ENCODE data around the gene GPR89B. TPM values are rescaled to one million over a fixed set of nuclear protein-coding genes. Genes with fewer than 3 reads are reported as not detected.
"Not testable (repeated sequence)": the region's sequence is repeated elsewhere in the genome, so short reads cannot be mapped to it uniquely, and the experiment has no call there.

The GPR89B gene
- polyA plus RNA-seq, 2 donors = 7.6 to 9.7 TPM

DNA sequence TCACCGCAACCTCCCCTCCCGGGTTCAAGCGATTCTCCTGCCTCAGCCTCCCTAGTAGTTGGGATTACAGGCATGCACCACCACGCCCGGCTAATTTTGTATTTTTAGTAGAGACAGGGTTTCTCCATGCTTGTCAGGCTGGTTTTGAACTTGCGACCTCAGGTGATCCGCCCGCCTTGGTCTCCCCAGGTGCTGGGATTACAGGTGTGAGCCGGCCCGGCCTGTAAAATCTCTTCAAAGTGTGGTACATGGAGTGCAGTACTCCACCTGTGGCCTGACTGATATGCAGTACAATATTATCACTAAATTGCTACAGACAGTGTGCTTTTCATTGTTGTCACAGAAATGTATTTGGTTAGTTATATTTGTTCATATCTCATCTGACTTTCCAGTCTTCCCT lies 531 bp upstream of the GPR89B start:
- 88 to 97% methylated on average over 4 of the region's 10 CpGs for WGBS, 2 donors

DNA sequence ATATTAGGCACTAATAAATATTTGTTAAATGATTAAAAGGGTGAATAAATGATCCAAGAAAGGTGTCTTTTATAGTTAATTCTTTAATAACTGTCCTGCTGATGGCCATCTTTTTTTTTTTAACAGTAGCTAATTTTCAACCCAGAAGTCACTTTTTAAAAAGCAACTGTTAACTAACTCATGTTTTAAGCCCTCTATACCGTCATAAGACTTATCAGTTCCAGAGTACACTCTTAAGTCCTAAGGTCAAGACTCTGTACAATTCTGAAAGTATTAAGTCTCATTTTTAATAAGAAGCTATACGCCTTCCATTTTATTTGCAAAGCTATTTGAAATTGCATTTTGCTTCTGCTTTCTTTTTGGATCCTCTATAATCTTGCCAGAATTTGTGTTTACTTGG lies 2.9 kb downstream of the GPR89B start:
- H3K36me3 ChIP-seq (ENCODE audit: control insufficient read depth in 2 of 2, insufficient read depth in 2 of 2, low read length in 1 of 2); H3K4me1 ChIP-seq (ENCODE audit: control insufficient read depth in 2 of 2, insufficient read depth in 2 of 2, low read length in 1 of 2); H3K9me3 ChIP-seq (ENCODE audit: control insufficient read depth in 2 of 2, insufficient read depth in 1 of 2, low read depth in 1 of 2, low read length in 1 of 2); H3K4me3 ChIP-seq (ENCODE audit: low read depth in 1 of 2, low read length in 2 of 2); H3K27me3 ChIP-seq (ENCODE audit: control insufficient read depth in 1 of 2, insufficient read depth in 2 of 2, low read length in 2 of 2); H3K27ac ChIP-seq (ENCODE audit: low read depth in 2 of 2, low read length in 1 of 2): not testable (repeated sequence)
- 85 to 96% methylated on average over 2 of the region's 2 CpGs for WGBS, 2 donors

More for the DNA sequence above, 531 bp upstream of the GPR89B start:
- H3K27ac ChIP-seq (ENCODE audit: low read depth in 2 of 2, low read length in 1 of 2); H3K27me3 ChIP-seq (ENCODE audit: control insufficient read depth in 1 of 2, insufficient read depth in 2 of 2, low read length in 2 of 2); H3K36me3 ChIP-seq (ENCODE audit: control insufficient read depth in 2 of 2, insufficient read depth in 2 of 2, low read length in 1 of 2); H3K4me1 ChIP-seq (ENCODE audit: control insufficient read depth in 2 of 2, insufficient read depth in 2 of 2, low read length in 1 of 2); H3K9me3 ChIP-seq (ENCODE audit: control insufficient read depth in 2 of 2, insufficient read depth in 1 of 2, low read depth in 1 of 2, low read length in 1 of 2); H3K4me3 ChIP-seq (ENCODE audit: low read depth in 1 of 2, low read length in 2 of 2): not testable (repeated sequence)

DNA sequence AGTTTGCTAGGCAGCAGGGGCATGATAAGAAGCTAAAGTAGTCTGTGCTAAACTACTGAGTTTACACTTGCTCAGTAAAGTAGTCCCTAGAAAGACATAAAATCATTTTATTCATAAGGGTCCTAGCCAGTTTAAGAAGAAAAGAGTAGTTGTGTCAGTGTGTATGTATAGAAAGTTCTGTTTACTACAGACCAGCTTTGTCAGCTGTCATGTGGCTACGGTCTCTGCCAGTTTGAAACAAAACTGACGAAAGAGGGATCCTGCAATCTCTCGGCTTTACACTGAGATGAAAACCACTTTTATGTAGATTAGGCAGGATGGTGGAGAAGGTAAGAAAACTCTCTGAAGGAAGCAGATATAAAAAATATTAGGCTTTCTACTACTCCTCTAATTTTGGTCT lies 7.1 kb downstream of the GPR89B start:
- not testable (repeated sequence) for H3K4me3 ChIP-seq (ENCODE audit: low read depth in 1 of 2, low read length in 2 of 2); H3K27me3 ChIP-seq (ENCODE audit: control insufficient read depth in 1 of 2, insufficient read depth in 2 of 2, low read length in 2 of 2); H3K36me3 ChIP-seq (ENCODE audit: control insufficient read depth in 2 of 2, insufficient read depth in 2 of 2, low read length in 1 of 2); H3K27ac ChIP-seq (ENCODE audit: low read depth in 2 of 2, low read length in 1 of 2); H3K9me3 ChIP-seq (ENCODE audit: control insufficient read depth in 2 of 2, insufficient read depth in 1 of 2, low read depth in 1 of 2, low read length in 1 of 2); H3K4me1 ChIP-seq (ENCODE audit: control insufficient read depth in 2 of 2, insufficient read depth in 2 of 2, low read length in 1 of 2)
- WGBS, 2 donors = 94 to 95% methylated on average over 3 of the region's 3 CpGs

DNA sequence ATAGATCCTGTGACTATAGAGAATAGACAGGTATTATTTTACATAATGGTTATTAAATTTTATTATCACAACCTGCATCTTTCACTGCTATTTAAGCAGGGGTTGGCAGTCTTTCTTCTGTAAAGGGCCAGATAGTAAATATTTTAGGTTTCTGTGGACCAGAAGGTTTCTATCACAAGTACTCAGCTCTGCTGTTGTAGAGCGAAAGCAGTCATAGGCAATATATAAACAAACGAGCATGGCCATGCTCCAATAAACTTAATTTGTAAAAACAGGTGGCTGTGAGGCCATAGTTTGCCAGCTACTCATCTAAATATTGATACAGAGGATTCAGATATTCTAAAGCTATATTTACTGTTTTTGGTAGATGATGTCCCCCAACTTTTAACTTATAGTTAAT lies 12.2 kb downstream of the GPR89B start:
- H3K27me3 ChIP-seq (ENCODE audit: control insufficient read depth in 1 of 2, insufficient read depth in 2 of 2, low read length in 2 of 2); H3K27ac ChIP-seq (ENCODE audit: low read depth in 2 of 2, low read length in 1 of 2); H3K9me3 ChIP-seq (ENCODE audit: control insufficient read depth in 2 of 2, insufficient read depth in 1 of 2, low read depth in 1 of 2, low read length in 1 of 2); H3K4me1 ChIP-seq (ENCODE audit: control insufficient read depth in 2 of 2, insufficient read depth in 2 of 2, low read length in 1 of 2); H3K4me3 ChIP-seq (ENCODE audit: low read depth in 1 of 2, low read length in 2 of 2); H3K36me3 ChIP-seq (ENCODE audit: control insufficient read depth in 2 of 2, insufficient read depth in 2 of 2, low read length in 1 of 2): not testable (repeated sequence)
- 81 to 88% methylated on average over 2 of the region's 2 CpGs for WGBS, 2 donors

DNA sequence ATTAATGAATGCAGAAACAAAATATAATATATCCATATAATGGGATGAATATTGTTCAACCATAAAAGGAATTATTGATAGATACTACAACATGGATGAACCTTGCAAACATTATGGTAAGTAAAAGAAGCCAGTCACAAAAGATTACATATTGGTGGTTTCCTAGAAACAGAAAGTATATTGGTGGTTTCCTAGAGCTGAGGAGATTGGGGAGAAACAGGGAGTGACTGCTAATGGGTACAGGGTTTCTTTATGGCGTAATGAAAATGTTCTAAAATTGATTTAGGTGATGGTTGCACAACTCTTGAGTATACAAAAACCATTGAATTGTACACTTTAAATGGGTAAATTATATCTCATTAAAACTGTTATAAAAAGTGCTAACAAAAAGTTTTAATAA lies 14.3 kb downstream of the GPR89B start:
- WGBS, 2 donors = no CpG with 5 or more reads among the region's 1 CpG
- H3K27ac ChIP-seq (ENCODE audit: low read depth in 2 of 2, low read length in 1 of 2); H3K4me1 ChIP-seq (ENCODE audit: control insufficient read depth in 2 of 2, insufficient read depth in 2 of 2, low read length in 1 of 2); H3K36me3 ChIP-seq (ENCODE audit: control insufficient read depth in 2 of 2, insufficient read depth in 2 of 2, low read length in 1 of 2); H3K9me3 ChIP-seq (ENCODE audit: control insufficient read depth in 2 of 2, insufficient read depth in 1 of 2, low read depth in 1 of 2, low read length in 1 of 2); H3K27me3 ChIP-seq (ENCODE audit: control insufficient read depth in 1 of 2, insufficient read depth in 2 of 2, low read length in 2 of 2); H3K4me3 ChIP-seq (ENCODE audit: low read depth in 1 of 2, low read length in 2 of 2): not testable (repeated sequence)

DNA sequence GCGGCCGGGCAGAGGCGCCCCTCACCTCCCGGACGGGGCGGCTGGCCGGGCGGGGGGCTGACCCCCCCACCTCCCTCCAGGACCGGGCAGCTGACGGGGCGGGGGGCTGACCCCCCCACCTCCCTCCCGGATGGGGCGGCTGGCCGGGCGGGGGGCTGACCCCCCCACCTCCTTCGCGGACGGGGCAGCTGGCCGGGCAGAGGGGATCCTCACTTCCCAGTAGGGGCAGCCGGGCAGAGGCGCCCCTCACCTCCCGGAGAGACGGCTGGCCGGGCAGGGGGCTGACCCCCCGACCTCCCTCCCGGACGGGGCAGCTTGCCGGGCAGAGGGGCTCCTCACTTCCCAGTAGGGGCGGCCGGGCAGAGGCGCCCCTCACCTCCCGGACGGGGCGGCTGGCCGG lies 21.3 kb downstream of the GPR89B start:
- not testable (repeated sequence) for H3K36me3 ChIP-seq (ENCODE audit: control insufficient read depth in 2 of 2, insufficient read depth in 2 of 2, low read length in 1 of 2); H3K27me3 ChIP-seq (ENCODE audit: control insufficient read depth in 1 of 2, insufficient read depth in 2 of 2, low read length in 2 of 2); H3K4me3 ChIP-seq (ENCODE audit: low read depth in 1 of 2, low read length in 2 of 2); H3K4me1 ChIP-seq (ENCODE audit: control insufficient read depth in 2 of 2, insufficient read depth in 2 of 2, low read length in 1 of 2); H3K27ac ChIP-seq (ENCODE audit: low read depth in 2 of 2, low read length in 1 of 2); H3K9me3 ChIP-seq (ENCODE audit: control insufficient read depth in 2 of 2, insufficient read depth in 1 of 2, low read depth in 1 of 2, low read length in 1 of 2)
- WGBS, 2 donors = 97% methylated on average over 28 to 33 of the region's 35 CpGs

DNA sequence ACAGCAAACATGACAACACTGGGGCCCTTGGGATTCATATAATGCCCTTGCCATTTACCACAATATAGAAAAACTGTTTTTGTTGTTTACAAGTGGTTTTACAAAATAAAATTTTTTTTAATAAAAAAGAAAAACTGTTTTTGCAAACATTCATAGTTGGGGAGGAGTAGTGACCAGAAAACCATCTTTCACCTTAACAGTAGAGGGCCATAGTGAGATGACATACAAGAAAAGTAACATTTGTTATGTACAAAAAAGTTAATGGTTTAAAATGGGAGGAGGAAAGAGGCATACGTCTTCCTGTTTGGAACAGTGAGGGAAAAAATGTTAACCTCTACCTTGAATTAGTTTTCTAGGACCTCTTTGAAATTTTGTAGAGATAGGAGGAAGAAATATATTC lies 30.7 kb downstream of the GPR89B start:
- not testable (repeated sequence) for H3K4me1 ChIP-seq (ENCODE audit: control insufficient read depth in 2 of 2, insufficient read depth in 2 of 2, low read length in 1 of 2); H3K27ac ChIP-seq (ENCODE audit: low read depth in 2 of 2, low read length in 1 of 2); H3K36me3 ChIP-seq (ENCODE audit: control insufficient read depth in 2 of 2, insufficient read depth in 2 of 2, low read length in 1 of 2); H3K4me3 ChIP-seq (ENCODE audit: low read depth in 1 of 2, low read length in 2 of 2); H3K9me3 ChIP-seq (ENCODE audit: control insufficient read depth in 2 of 2, insufficient read depth in 1 of 2, low read depth in 1 of 2, low read length in 1 of 2); H3K27me3 ChIP-seq (ENCODE audit: control insufficient read depth in 1 of 2, insufficient read depth in 2 of 2, low read length in 2 of 2)
- 35 to 38% methylated on average over 1 of the region's 1 CpG for WGBS, 2 donors

DNA sequence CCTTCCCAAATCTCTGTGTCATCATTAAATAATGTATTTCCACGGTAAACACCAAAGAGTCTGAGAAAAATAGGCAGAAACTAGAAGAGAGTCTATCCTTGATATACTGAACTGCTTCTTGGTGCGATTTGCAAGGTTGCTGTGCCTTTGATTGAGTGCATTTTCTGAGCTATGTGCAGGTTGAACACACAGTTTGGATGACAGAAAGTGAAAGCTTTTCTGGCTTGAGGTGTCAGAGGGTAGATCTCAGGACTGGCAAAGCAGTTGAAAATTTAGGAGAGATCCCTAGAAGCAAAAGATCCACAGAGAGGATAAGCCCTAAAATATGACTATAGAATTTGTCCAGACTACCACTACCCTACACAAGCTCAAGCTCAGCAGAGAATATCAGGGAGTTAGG lies 31.5 kb downstream of the GPR89B start:
- not testable (repeated sequence) for H3K36me3 ChIP-seq (ENCODE audit: control insufficient read depth in 2 of 2, insufficient read depth in 2 of 2, low read length in 1 of 2); H3K27ac ChIP-seq (ENCODE audit: low read depth in 2 of 2, low read length in 1 of 2); H3K9me3 ChIP-seq (ENCODE audit: control insufficient read depth in 2 of 2, insufficient read depth in 1 of 2, low read depth in 1 of 2, low read length in 1 of 2); H3K27me3 ChIP-seq (ENCODE audit: control insufficient read depth in 1 of 2, insufficient read depth in 2 of 2, low read length in 2 of 2); H3K4me1 ChIP-seq (ENCODE audit: control insufficient read depth in 2 of 2, insufficient read depth in 2 of 2, low read length in 1 of 2); H3K4me3 ChIP-seq (ENCODE audit: low read depth in 1 of 2, low read length in 2 of 2)
- WGBS, 2 donors = 96% methylated on average over 2 of the region's 2 CpGs

DNA sequence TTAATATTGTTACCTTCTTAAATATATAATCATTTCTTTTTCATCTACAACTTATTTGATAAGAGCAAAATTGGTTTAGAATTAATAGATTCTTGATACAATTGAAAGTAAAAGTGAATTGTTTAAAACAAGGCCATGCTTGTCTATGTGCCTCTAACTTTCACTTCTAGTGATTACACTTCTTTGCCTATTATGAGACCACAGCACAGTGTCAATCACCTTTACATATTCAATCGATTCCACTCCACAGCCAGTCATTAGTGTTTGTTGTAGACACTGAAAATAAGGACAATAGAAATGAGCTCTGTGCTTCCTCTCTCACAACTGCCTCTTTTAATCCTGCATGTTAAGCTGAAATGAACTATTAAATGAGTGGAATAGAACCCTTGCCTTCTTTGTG lies 36.4 kb downstream of the GPR89B start:
- H3K36me3 ChIP-seq (ENCODE audit: control insufficient read depth in 2 of 2, insufficient read depth in 2 of 2, low read length in 1 of 2); H3K27ac ChIP-seq (ENCODE audit: low read depth in 2 of 2, low read length in 1 of 2); H3K4me1 ChIP-seq (ENCODE audit: control insufficient read depth in 2 of 2, insufficient read depth in 2 of 2, low read length in 1 of 2); H3K4me3 ChIP-seq (ENCODE audit: low read depth in 1 of 2, low read length in 2 of 2); H3K9me3 ChIP-seq (ENCODE audit: control insufficient read depth in 2 of 2, insufficient read depth in 1 of 2, low read depth in 1 of 2, low read length in 1 of 2); H3K27me3 ChIP-seq (ENCODE audit: control insufficient read depth in 1 of 2, insufficient read depth in 2 of 2, low read length in 2 of 2): not testable (repeated sequence)
- no CpG with 5 or more reads among the region's 1 CpG for WGBS, 2 donors

DNA sequence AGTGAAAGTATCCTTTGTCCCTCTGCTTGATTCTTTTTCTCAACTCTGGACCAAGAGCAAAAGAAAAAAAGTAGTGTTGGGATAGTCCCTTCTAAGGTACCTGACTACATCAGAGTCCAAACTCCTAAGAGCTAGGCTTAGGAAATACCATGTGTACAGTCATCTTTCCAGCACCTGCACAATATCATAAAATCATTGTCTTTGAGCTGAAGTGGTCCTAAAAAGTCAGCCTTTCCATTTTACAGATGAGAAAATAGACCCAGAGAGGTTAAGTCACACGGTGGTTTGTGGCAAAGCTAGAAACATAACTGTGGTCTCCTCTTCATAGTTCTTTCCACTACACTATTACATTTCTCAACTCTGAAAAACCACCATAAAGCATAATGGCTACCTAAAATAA lies 38.4 kb downstream of the GPR89B start:
- H3K4me1 ChIP-seq (ENCODE audit: control insufficient read depth in 2 of 2, insufficient read depth in 2 of 2, low read length in 1 of 2); H3K9me3 ChIP-seq (ENCODE audit: control insufficient read depth in 2 of 2, insufficient read depth in 1 of 2, low read depth in 1 of 2, low read length in 1 of 2); H3K27ac ChIP-seq (ENCODE audit: low read depth in 2 of 2, low read length in 1 of 2); H3K27me3 ChIP-seq (ENCODE audit: control insufficient read depth in 1 of 2, insufficient read depth in 2 of 2, low read length in 2 of 2); H3K36me3 ChIP-seq (ENCODE audit: control insufficient read depth in 2 of 2, insufficient read depth in 2 of 2, low read length in 1 of 2); H3K4me3 ChIP-seq (ENCODE audit: low read depth in 1 of 2, low read length in 2 of 2): not testable (repeated sequence)
- no CpG with 5 or more reads among the region's 1 CpG for WGBS, 2 donors

All from esophagus (tissue), 2 donors.